ENCODE results near the gene UBA3.

- no peak for TF ChIP-seq EZH2 (IDR thresholded peaks at IDR 0.05; ENCODE audit: borderline replicate concordance, control insufficient read depth, low read depth, low read length)
- no peak for TF ChIP-seq BRCA1 (IDR thresholded peaks at IDR 0.05; ENCODE audit: low read depth, low read length)
- TF ChIP-seq MAX (IDR thresholded peaks at IDR 0.05; ENCODE audit: low read depth, low read length): no peak
- no peak for TF ChIP-seq CTCF (IDR thresholded peaks at IDR 0.05 in 2 of 3, conservative IDR thresholded peaks at IDR 0.05 in 1 of 3; ENCODE audit: control insufficient read depth in 2 of 3, extremely low read depth in 1 of 3, insufficient read depth in 1 of 3, low read depth in 3 of 3, low read length in 3 of 3)
- no peak for TF ChIP-seq ZNF274 (IDR thresholded peaks at IDR 0.05; ENCODE audit: insufficient read depth, insufficient read length)
- TF ChIP-seq POLR2A (IDR thresholded peaks at IDR 0.05; ENCODE audit: low read depth, low read length): no peak
- no peak for TF ChIP-seq CREB1 (IDR thresholded peaks at IDR 0.05; ENCODE audit: low read depth)
- TF ChIP-seq GABPA (IDR thresholded peaks at IDR 0.05; ENCODE audit: low read depth): no peak
- TF ChIP-seq CHD1 (IDR thresholded peaks at IDR 0.05; ENCODE audit: low read depth, low read length): no peak
Measured at GRCh38 chr3:69122403-69122802, 42.2 kb upstream of the UBA3 start, which contains the start of gene LMOD3.
